Fibroblast of lung (primary cell): ENCODE results near the gene MICAL3. TPM values are rescaled to one million over a fixed set of nuclear protein-coding genes. Genes with fewer than 3 reads are reported as not detected.
"Not testable (repeated sequence)": the region's sequence is repeated elsewhere in the genome, so short reads cannot be mapped to it uniquely, and the experiment has no call there.

Experiments
- DNase-seq, 2 donors: peaks; one replicate each; pipeline versions ENCODE4 v3.0.0 to v3.0.0-alpha.2; 2010; ENCODE audit warnings: low read depth in 2 of 2
- H2AFZ ChIP-seq: 2 replicates; pipeline ENCODE4 v1.5.1; 2012; ENCODE audit warnings: low read length, control low read depth, inconsistent platforms
- H3K27ac ChIP-seq: 2 replicates; pipeline ENCODE4 v1.5.1; 2011; ENCODE audit warnings: low read length, control low read depth; ENCODE audit not compliant: insufficient read depth
- H3K27me3 ChIP-seq: 2 replicates; pipeline ENCODE4 v1.5.1; 2011; ENCODE audit warnings: mild to moderate bottlenecking, low read length; ENCODE audit not compliant: control insufficient read depth, insufficient read depth
- H3K36me3 ChIP-seq: 2 replicates; pipeline ENCODE4 v1.5.1; 2011; ENCODE audit warnings: low read length; ENCODE audit not compliant: control insufficient read depth, insufficient read depth
- H3K4me1 ChIP-seq: 2 replicates; pipeline ENCODE4 v1.5.1; 2011; ENCODE audit warnings: low read length; ENCODE audit not compliant: control insufficient read depth, insufficient read depth; ENCODE audit errors: extremely low read depth
- H3K4me2 ChIP-seq: 2 replicates; pipeline ENCODE4 v1.5.1; 2011; ENCODE audit warnings: low read length, control low read depth; ENCODE audit not compliant: insufficient read depth; ENCODE audit errors: extremely low read depth
- H3K4me3 ChIP-seq, 4 experiments: fragments of 200-600 bp in 1 of 4; sonication (generic) in 1 of 4; replicated peaks in 1 of 4; 2 replicates each; pipeline ENCODE4 v1.5.1; 2011 to 2016; ENCODE audit warnings: low read length in 4 of 4, low read depth in 3 of 4, mild to moderate bottlenecking in 3 of 4, control low read depth in 2 of 4, inconsistent platforms in 1 of 4, mixed read lengths in 1 of 4; ENCODE audit not compliant: insufficient read depth in 1 of 4; ENCODE audit errors: control extremely low read depth in 1 of 4
- H3K79me2 ChIP-seq: 2 replicates; pipeline ENCODE4 v1.5.1; 2012; ENCODE audit warnings: mild to moderate bottlenecking, low read length, inconsistent platforms; ENCODE audit not compliant: control insufficient read depth, insufficient read depth
- H3K9ac ChIP-seq: 2 replicates; pipeline ENCODE4 v1.5.1; 2011; ENCODE audit warnings: mild to moderate bottlenecking, low read length, control low read depth; ENCODE audit not compliant: insufficient read depth
- H3K9me3 ChIP-seq: 2 replicates; pipeline ENCODE4 v1.5.1; 2012; ENCODE audit warnings: low read depth, low read length; ENCODE audit not compliant: control insufficient read depth, insufficient read depth
- H4K20me1 ChIP-seq: 2 replicates; pipeline ENCODE4 v1.5.1; 2011; ENCODE audit warnings: low read length; ENCODE audit not compliant: control insufficient read depth, insufficient read depth; ENCODE audit errors: extremely low read depth
- CTCF ChIP-seq, 2 donors: IDR thresholded peaks in 1 of 2; conservative IDR thresholded peaks in 1 of 2; 1 replicate in 1 of 2; 2 replicates in 1 of 2; pipeline ENCODE4 v1.5.1; 2011 to 2012; ENCODE audit warnings: low read length in 2 of 2, control low read depth in 1 of 2, inconsistent platforms in 1 of 2, low read depth in 1 of 2, mild to moderate bottlenecking in 1 of 2
- EZH2 ChIP-seq: IDR thresholded peaks from 2 replicates; pipeline ENCODE4 v1.5.1; 2012; ENCODE audit warnings: low read length, control low read depth, mild to moderate bottlenecking; ENCODE audit errors: missing control alignments
- polyA plus RNA-seq, 2 donors: library from polyadenylated mRNA; depleted of rRNA in 1 of 2; stranded (reverse) in 1 of 2; unstranded in 1 of 2; fragments of >200 nt; gene quantifications; 2 replicates each; pipeline ENCODE4 v1.2.1, GENCODE V29; 2011 to 2012; ENCODE audit warnings: missing spikeins in 1 of 2
- total RNA-seq: library from RNA; depleted of rRNA; stranded (reverse); fragments of >200 nt; gene quantifications from 2 replicates; pipeline ENCODE4 v1.2.1, GENCODE V29; 2014

MICAL3 gene
- total and polyA plus RNA-seq, 2 donors (not counting 1 experiment from before 2014, with no cell fraction given) = 10.8 to 22.6 TPM

- Histone ChIP-seq H3K4me2 (no peak overlapping the region), H3K79me2 (no peaks in the 10 kb centered on the region), H3K9me3 (no peaks in the 10 kb centered on the region), H3K36me3 (peaks cover 5% of the 10 kb centered on the region), H3K9ac (no peak overlapping the region), H2AFZ (no peak overlapping the region), H3K27ac (no peak overlapping the region), H3K4me3 (no peak overlapping the region), H3K27me3 (no peaks in the 10 kb centered on the region), H4K20me1 (no peaks in the 10 kb centered on the region), H3K4me1 (no peaks in the 10 kb centered on the region)
- DNase-seq = no peak
- TF ChIP-seq EZH2 = no peak
- no peak for TF ChIP-seq CTCF (conservative IDR thresholded peaks at IDR 0.05 in 1 of 2, IDR thresholded peaks at IDR 0.05 in 1 of 2; ENCODE audit: low read depth in 1 of 2, low read length in 2 of 2)
Observed at GRCh38 chr22:17878186-17878694, 146.1 kb downstream of the MICAL3 start.

GRCh38 chr22:17876878-17877855 lies 147.2 kb downstream of the MICAL3 start:
- H3K4me1 ChIP-seq, H3K27ac ChIP-seq, H3K79me2 ChIP-seq, H2AFZ ChIP-seq, H3K9ac ChIP-seq, H3K27me3 ChIP-seq, H3K36me3 ChIP-seq, H3K4me2 ChIP-seq, H4K20me1 ChIP-seq, H3K9me3 ChIP-seq, H3K4me3 ChIP-seq, DNase-seq: not testable (repeated sequence)

- H2AFZ ChIP-seq = no peak overlapping the region
- no peak overlapping the region for H3K4me3 ChIP-seq
- H4K20me1 ChIP-seq = no peaks in the 10 kb centered on the region
- DNase-seq = peak in 1 of 2 donors; percentile 11
- H3K4me2 ChIP-seq = no peak overlapping the region
- H3K27ac ChIP-seq = no peak overlapping the region
- no peaks in the 10 kb centered on the region for H3K27me3 ChIP-seq
- no peaks in the 10 kb centered on the region for H3K9me3 ChIP-seq
- no peaks in the 10 kb centered on the region for H3K79me2 ChIP-seq
- H3K4me1 ChIP-seq = no peaks in the 10 kb centered on the region
- H3K36me3 ChIP-seq = peaks cover 5% of the 10 kb centered on the region
- H3K9ac ChIP-seq = no peak overlapping the region
- TF ChIP-seq CTCF (conservative IDR thresholded peaks at IDR 0.05 in 1 of 2, IDR thresholded peaks at IDR 0.05 in 1 of 2; ENCODE audit: low read depth in 1 of 2, low read length in 2 of 2) (peak in 1 of 2 donors; percentile 3), EZH2 (no peak)
Observed at GRCh38 chr22:17876306-17876831, 148.0 kb downstream of the MICAL3 start.
